Gastroesophageal sphincter (tissue), 4 donors: ENCODE results near the gene RNU1-1. TPM values are rescaled to one million over a fixed set of nuclear protein-coding genes. Genes with fewer than 3 reads are reported as not detected.
"Not testable (repeated sequence)": the region's sequence is repeated elsewhere in the genome, so short reads cannot be mapped to it uniquely, and the experiment has no call there.

Source experiments
- ATAC-seq: fragments of 150-250 bp; one replicate; pipeline ENCODE4 v1.9.1; 2016; ENCODE audit warnings: mild to moderate bottlenecking, moderate library complexity
- H3K27ac ChIP-seq, 4 donors: fragments of 200-600 bp; sonication (generic) in 3 of 4; 1 replicate in 3 of 4; 2 replicates in 1 of 4; pipeline ENCODE4 v1.5.1; 2016 to 2019
- H3K27me3 ChIP-seq: fragments of 200-600 bp; sonication (generic); one replicate; pipeline ENCODE4 v1.5.1; 2019
- H3K36me3 ChIP-seq, 2 donors: fragments of 200-600 bp; sonication (generic); one replicate each; pipeline ENCODE4 v1.5.1; 2019; ENCODE audit warnings: control low read depth in 1 of 2
- H3K4me1 ChIP-seq, 3 donors: fragments of 200-600 bp; sonication (generic); 1 replicate in 2 of 3; 2 replicates in 1 of 3; pipeline ENCODE4 v1.5.1; 2016 to 2019; ENCODE audit warnings: control low read depth in 2 of 3
- H3K4me3 ChIP-seq, 2 donors: fragments of 200-600 bp; sonication (generic); one replicate each; pipeline ENCODE4 v1.5.1; 2019; ENCODE audit warnings: mild to moderate bottlenecking in 1 of 2, moderate library complexity in 1 of 2
- H3K9me3 ChIP-seq, 3 donors: fragments of 200-600 bp; sonication (generic); one replicate each; pipeline ENCODE4 v1.5.1; 2017 to 2019; ENCODE audit warnings: control low read depth in 2 of 3
- POLR2AphosphoS5 ChIP-seq: sonication (generic); formaldehyde crosslinking; IDR thresholded peaks from one replicate; pipeline ENCODE4 v1.6.1; 2017; ENCODE audit warnings: antibody characterized with exemption
- WGBS, 2 donors: methylation state at CpG; one replicate each; pipeline ENCODE4 v1.1.5; 2018; ENCODE audit warnings: low coverage in 1 of 2; 5-methylcytosine and 5-hydroxymethylcytosine counted together
- total RNA-seq, 4 donors: library from RNA; depleted of rRNA; stranded (reverse); fragments of >200 nt; gene quantifications; one replicate each; pipeline ENCODE4 v1.1.0, GENCODE V29; 2016

Gene RNU1-1
- total RNA-seq, 4 donors from 2014 or later: under 0.01 TPM; not detected in 1

- H3K4me1 ChIP-seq, H3K4me3 ChIP-seq, H3K27ac ChIP-seq, ATAC-seq, H3K9me3 ChIP-seq, H3K36me3 ChIP-seq: not testable (repeated sequence)
- H3K27me3 ChIP-seq: peaks cover 39% of the 10 kb centered on the region
- 41 to 61% methylated on average over 2 to 3 of the region's 3 CpGs for WGBS, 2 donors
These were observed 4.8 kb upstream of the RNU1-1 start for GRCh38 chr1:16518913-16519254.

DNA sequence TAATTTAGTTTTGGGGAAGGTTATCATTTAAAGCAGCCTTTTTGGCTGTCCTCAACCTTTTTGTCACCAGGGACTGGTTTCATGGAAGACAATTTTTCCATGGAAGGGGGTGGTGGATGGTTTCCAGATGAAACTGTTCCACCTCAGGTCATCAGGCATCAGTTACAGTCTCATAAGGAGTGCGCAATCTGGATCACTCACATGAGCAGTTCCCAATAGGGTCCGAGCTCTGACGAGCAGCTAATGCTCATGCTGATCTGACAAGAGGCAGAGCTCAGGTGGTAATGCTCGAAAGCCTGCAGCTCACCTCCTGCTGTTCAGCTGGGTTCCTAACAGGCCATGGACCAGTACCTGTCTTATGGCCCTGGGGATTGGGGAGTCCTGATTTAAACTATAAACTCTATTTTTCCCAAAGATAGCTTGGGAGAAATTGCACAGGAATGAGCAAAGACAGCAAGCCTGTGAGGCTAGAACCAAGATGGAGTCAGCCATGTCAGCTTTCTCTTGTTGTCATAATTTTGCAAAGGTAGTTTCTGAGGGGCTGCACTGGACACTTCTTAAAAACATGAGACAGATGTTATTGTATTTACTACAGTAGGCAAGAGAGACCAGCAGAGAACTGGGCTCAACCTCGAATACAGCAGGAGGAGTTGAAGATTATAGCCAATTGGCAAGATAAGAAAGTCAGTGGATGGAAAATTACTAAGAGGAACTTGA, 2.8 kb upstream of the RNU1-1 start:
- not testable (repeated sequence) for H3K4me1 ChIP-seq, H3K4me3 ChIP-seq, H3K27ac ChIP-seq, ATAC-seq, H3K36me3 ChIP-seq, H3K9me3 ChIP-seq
- WGBS, 2 donors: 57 to 66% methylated on average over 1 to 4 of the region's 5 CpGs
- H3K27me3 ChIP-seq: peaks cover 39% of the 10 kb centered on the region

GRCh38 chr1:16513412-16514106, 526 bp downstream of the RNU1-1 start:
- Histone ChIP-seq H3K27ac (peak overlapping the region in 3 of 4 donors; percentile 73 to 85 (median 79)), H3K27me3 (peaks cover 12% of the 10 kb centered on the region), H3K4me3 (peak overlapping the region in 1 of 2 donors; percentile 39)
- peak; percentile 94 for TF ChIP-seq POLR2AphosphoS5
- peak; percentile 97 for ATAC-seq
- 0 to 3% methylated on average over 9 to 10 of the region's 26 CpGs for WGBS, 2 donors
- H3K9me3 ChIP-seq, H3K36me3 ChIP-seq, H3K4me1 ChIP-seq: not testable (repeated sequence)

- H3K27ac ChIP-seq: peak overlapping the region in 3 of 4 donors; percentile 73 to 85 (median 79)
- 75 to 77% methylated on average over 10 to 12 of the region's 15 CpGs for WGBS, 2 donors
- H3K4me3 ChIP-seq: not testable (repeated sequence)
These were observed 1.3 kb downstream of the RNU1-1 start for GRCh38 chr1:16512624-16513411.

GRCh38 chr1:16511926-16512325, 2.2 kb downstream of the RNU1-1 start:
- 57% methylated on average over 1 of the region's 1 CpG; no CpG with 5 or more reads in 1 of the 2 donors for WGBS, 2 donors
- H3K4me3 ChIP-seq: not testable (repeated sequence)

More at GRCh38 chr1:16512624-16513411, 1.3 kb downstream of the RNU1-1 start:
- H3K27me3 ChIP-seq, ATAC-seq, H3K36me3 ChIP-seq, H3K9me3 ChIP-seq, H3K4me1 ChIP-seq: not testable (repeated sequence)

GRCh38 chr1:16508861-16509445, 5.1 kb downstream of the RNU1-1 start:
- 71 to 73% methylated on average over 6 to 8 of the region's 8 CpGs for whole genome bisulfite sequencing, 2 donors
- ATAC-seq: not testable (repeated sequence)

More at GRCh38 chr1:16511926-16512325, 2.2 kb downstream of the RNU1-1 start:
- not testable (repeated sequence) for H3K4me1 ChIP-seq, H3K27me3 ChIP-seq, H3K36me3 ChIP-seq, H3K27ac ChIP-seq, ATAC-seq, H3K9me3 ChIP-seq

GRCh38 chr1:16506364-16507136, 7.5 kb downstream of the RNU1-1 start:
- not testable (repeated sequence) for ATAC-seq, H3K4me1 ChIP-seq, H3K27ac ChIP-seq, H3K36me3 ChIP-seq, H3K27me3 ChIP-seq, H3K9me3 ChIP-seq, H3K4me3 ChIP-seq
- WGBS, 2 donors: 58 to 64% methylated on average over 11 to 15 of the region's 15 CpGs

More at GRCh38 chr1:16508861-16509445, 5.1 kb downstream of the RNU1-1 start:
- H3K4me1 ChIP-seq, H3K4me3 ChIP-seq, H3K36me3 ChIP-seq, H3K27me3 ChIP-seq, H3K27ac ChIP-seq, H3K9me3 ChIP-seq: not testable (repeated sequence)

- not testable (repeated sequence) for ATAC-seq, H3K36me3 ChIP-seq, H3K4me1 ChIP-seq, H3K27me3 ChIP-seq, H3K9me3 ChIP-seq, H3K27ac ChIP-seq, H3K4me3 ChIP-seq
- 80% methylated on average over 1 to 2 of the region's 2 CpGs for WGBS, 2 donors
These were observed 8.2 kb downstream of the RNU1-1 start for GRCh38 chr1:16505870-16506269.
